ENCODE data around the gene ALDH1L2.
"Not testable (repeated sequence)": the region's sequence is repeated elsewhere in the genome, so short reads cannot be mapped to it uniquely, and the experiment has no call there.

ALDH1L2 gene

GRCh38 chr12:104990950-104991349 lies 93.3 kb downstream of the ALDH1L2 start:
- in situ Hi-C loops (cut with MboI; ENCODE audit: low sequenced_read_pairs), result no loop called here

GRCh38 chr12:104986022-104986941 lies 98.0 kb downstream of the ALDH1L2 start, which contains the start of gene NOPCHAP1:
NOPCHAP1 (plus strand) TSS chr12:104986316; CDS start chr12:104986353, 37 bp downstream.
- in situ Hi-C loops (cut with MboI; ENCODE audit: low sequenced_read_pairs), result no loop called here

- in situ Hi-C loops (cut with MboI; ENCODE audit: low sequenced_read_pairs), result no loop called here
Measured at GRCh38 chr12:104985206-104985605, 99.1 kb downstream of the ALDH1L2 start.

GRCh38 chr12:104977688-104978087 lies 106.6 kb downstream of the ALDH1L2 start:
- in situ Hi-C loops (cut with MboI; ENCODE audit: low sequenced_read_pairs), result not testable (repeated sequence)

- in situ Hi-C loops (cut with MboI; ENCODE audit: low sequenced_read_pairs), result no loop called here
Measured at GRCh38 chr12:104976703-104977102, 107.6 kb downstream of the ALDH1L2 start.

- in situ Hi-C loops (cut with MboI; ENCODE audit: low sequenced_read_pairs), result no loop called here
Measured at GRCh38 chr12:104975587-104976343, 108.5 kb downstream of the ALDH1L2 start.

- in situ Hi-C loops (cut with MboI; ENCODE audit: low sequenced_read_pairs), result no loop called here
Measured at GRCh38 chr12:104974626-104975290, 109.5 kb downstream of the ALDH1L2 start.

- in situ Hi-C loops (cut with MboI; ENCODE audit: low sequenced_read_pairs), result no loop called here
Measured at GRCh38 chr12:104973250-104973649, 111.0 kb downstream of the ALDH1L2 start.

- in situ Hi-C loops (cut with MboI; ENCODE audit: low sequenced_read_pairs), result no loop called here
Measured at GRCh38 chr12:104971306-104971705, 113.0 kb downstream of the ALDH1L2 start.
